Measurements from ENCODE around the gene HOXA2. TPM values are rescaled to one million over a fixed set of nuclear protein-coding genes. Genes with fewer than 3 reads are reported as not detected.

HOXA2 gene
- total RNA-seq, 1 experiment from 2014 or later: not detected

DNA sequence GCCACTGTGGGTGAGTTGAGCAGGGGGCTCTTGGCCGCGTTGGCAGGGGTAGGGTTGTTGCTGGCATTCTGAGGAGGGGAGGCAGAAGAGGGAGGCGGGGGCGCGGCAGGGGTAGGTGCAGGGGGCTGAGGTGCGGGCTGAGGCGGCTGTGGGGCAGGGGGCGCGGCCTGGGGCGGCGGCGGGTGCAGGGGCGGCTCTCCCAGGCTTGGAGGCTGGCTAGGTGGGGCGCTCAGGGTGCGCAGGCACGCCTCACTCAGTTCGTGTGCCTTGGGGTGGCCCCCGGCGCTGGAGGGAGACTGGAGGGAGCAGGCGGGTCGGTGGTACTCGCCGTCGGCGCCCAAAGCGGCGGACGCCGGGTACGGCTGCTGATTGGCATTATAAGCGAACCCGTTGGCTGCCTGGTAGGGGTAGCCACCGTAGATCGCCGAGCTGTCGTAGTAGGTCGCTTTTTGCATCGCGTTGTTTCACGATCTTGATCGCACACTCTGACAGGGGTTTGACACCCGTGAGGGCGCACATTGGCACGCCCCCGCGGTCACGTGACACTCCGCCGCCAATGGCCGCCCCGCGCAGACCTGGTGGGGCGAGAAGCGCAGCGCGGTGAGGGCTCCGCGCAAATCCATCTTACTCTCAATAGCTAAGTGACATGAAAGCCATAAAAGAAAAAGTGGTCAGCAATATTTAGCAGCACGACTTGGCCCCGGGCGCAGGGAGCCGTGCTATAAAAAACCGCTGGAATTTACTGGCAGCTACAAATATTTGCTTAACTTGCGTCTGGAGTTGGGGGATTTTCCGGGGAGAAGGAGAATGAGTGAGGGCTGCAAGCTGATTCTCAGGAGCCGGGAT is 7.9 kb upstream of the HOXA2 start:
- intact Hi-C loops (cut with micrococcal nuclease; ENCODE audit: unreplicated experiment): no loop called here
- TF ChIP-seq EZH2 (IDR thresholded peaks at IDR 0.05; ENCODE audit: borderline replicate concordance, low read depth, low read length, poor library complexity, severe bottlenecking): no peak
- TF ChIP-seq, protein P1, sequence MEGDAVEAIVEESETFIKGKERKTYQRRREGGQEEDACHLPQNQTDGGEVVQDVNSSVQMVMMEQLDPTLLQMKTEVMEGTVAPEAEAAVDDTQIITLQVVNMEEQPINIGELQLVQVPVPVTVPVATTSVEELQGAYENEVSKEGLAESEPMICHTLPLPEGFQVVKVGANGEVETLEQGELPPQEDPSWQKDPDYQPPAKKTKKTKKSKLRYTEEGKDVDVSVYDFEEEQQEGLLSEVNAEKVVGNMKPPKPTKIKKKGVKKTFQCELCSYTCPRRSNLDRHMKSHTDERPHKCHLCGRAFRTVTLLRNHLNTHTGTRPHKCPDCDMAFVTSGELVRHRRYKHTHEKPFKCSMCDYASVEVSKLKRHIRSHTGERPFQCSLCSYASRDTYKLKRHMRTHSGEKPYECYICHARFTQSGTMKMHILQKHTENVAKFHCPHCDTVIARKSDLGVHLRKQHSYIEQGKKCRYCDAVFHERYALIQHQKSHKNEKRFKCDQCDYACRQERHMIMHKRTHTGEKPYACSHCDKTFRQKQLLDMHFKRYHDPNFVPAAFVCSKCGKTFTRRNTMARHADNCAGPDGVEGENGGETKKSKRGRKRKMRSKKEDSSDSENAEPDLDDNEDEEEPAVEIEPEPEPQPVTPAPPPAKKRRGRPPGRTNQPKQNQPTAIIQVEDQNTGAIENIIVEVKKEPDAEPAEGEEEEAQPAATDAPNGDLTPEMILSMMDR (conservative IDR thresholded peaks at IDR 0.05; ENCODE audit: low read depth, low read length): no peak
- POLR2A ChIA-PET (ENCODE audit: low non-redundant PET): no interaction called here
- no peaks in the 10 kb centered on the region for H3K9me3 ChIP-seq (ENCODE audit: low read depth, low read length, poor library complexity, severe bottlenecking)
- no TSS peak for BruUV-seq (replicated peaks)
- H3K4me1 ChIP-seq (ENCODE audit: insufficient read depth, low read length, poor library complexity, severe bottlenecking): no peaks in the 10 kb centered on the region
- H3K27ac ChIP-seq (ENCODE audit: low read depth, low read length, poor library complexity, severe bottlenecking): no peak overlapping the region
- no peaks in the 10 kb centered on the region for H3K36me3 ChIP-seq (ENCODE audit: insufficient read depth, low read length, poor library complexity, severe bottlenecking)
- peaks cover 97% of the 10 kb centered on the region for H3K27me3 ChIP-seq (replicated peaks; ENCODE audit: insufficient read depth, low read depth, low read length, poor library complexity)
- CTCF ChIA-PET: no interaction called here
- H3K4me3 ChIP-seq (ENCODE audit: low read depth, low read length, poor library complexity, severe bottlenecking): no peak overlapping the region
- DNase-seq (ENCODE audit: low spot score): no peak

DNA sequence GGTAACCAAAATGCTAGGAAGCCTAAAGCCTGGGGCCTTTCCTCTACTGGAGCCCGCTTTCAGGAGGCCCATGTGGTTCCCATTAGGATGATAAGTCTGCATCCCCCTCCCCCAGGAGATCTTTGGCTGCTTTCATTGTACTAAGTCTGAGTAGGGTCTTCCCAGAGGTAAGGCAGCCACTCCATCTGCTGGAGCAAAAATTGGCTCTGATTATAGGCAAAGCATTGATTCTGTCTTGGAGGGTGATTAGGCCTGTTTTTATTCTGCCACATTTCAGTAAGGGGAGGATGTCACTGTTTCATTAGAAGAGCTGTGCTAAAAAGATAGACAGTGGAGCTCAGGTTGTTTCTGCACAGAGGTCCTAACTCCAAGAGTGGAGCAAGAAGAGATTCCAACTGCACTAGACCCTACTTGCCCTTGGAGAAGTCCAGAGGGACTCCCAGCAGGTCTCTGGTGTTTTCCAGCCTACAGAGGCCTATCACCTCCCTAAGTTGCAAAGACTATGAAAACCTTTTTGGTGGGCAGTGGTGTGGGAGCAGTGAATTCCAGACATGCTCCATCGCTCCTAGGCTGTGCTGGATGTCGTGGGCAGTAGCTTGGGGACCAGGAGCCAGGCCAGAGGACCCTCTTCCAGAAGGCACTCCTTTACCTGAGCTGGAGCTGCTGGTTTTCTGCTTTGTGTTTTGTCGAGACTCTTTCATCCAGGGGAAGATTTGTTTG is 7.1 kb upstream of the HOXA2 start:
- Histone ChIP-seq H3K4me3 (ENCODE audit: low read depth, low read length, poor library complexity, severe bottlenecking) (no peak overlapping the region), H3K9me3 (ENCODE audit: low read depth, low read length, poor library complexity, severe bottlenecking) (no peaks in the 10 kb centered on the region), H3K4me1 (ENCODE audit: insufficient read depth, low read length, poor library complexity, severe bottlenecking) (no peaks in the 10 kb centered on the region), H3K27me3 (replicated peaks; ENCODE audit: insufficient read depth, low read depth, low read length, poor library complexity) (peaks cover 97% of the 10 kb centered on the region), H3K36me3 (ENCODE audit: insufficient read depth, low read length, poor library complexity, severe bottlenecking) (no peaks in the 10 kb centered on the region), H3K27ac (ENCODE audit: low read depth, low read length, poor library complexity, severe bottlenecking) (no peak overlapping the region)
- no peak for DNase-seq (ENCODE audit: low spot score)
- CTCF ChIA-PET: no interaction called here
- POLR2A ChIA-PET (ENCODE audit: low non-redundant PET): no interaction called here
- intact Hi-C loops (cut with micrococcal nuclease; ENCODE audit: unreplicated experiment): no loop called here
- BruUV-seq (replicated peaks): no TSS peak
- no peak for TF ChIP-seq EZH2 (IDR thresholded peaks at IDR 0.05; ENCODE audit: borderline replicate concordance, low read depth, low read length, poor library complexity, severe bottlenecking)
- TF ChIP-seq, protein P1 (conservative IDR thresholded peaks at IDR 0.05; ENCODE audit: low read depth, low read length): no peak

DNA sequence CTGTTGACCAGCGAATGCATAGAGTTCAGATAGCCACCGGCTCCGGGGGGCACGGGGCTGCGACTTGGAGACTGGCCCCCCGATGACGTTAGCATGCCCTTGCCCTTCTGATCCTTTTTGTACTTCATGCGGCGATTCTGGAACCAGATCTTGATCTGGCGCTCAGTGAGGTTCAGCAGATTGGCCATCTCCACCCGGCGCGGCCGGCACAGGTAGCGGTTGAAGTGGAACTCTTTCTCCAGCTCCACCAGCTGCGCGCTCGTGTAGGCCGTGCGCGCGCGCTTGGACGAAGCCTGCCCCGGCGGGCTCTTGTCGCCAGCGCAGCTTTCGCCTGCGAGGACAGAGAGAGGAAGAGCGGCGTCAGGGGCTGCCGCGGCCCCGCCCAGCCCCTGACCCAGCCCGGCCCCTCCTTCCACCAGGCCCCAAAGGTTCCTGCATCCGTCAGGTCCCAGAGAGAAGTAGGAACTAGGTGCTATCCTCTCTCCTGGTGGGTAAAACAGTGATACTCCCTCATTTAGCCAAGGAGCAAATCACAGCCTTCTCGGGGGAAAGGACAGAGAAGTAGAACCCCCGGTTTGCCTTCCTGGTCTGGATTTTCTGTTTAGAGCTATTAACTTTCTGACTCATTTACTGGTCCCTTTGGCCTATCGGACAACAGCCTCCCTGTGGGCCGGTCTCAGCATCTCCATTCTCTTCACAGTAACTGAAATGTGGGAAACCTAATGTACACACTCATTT is 6.1 kb upstream of the HOXA2 start:
- Histone ChIP-seq H3K27ac (ENCODE audit: low read depth, low read length, poor library complexity, severe bottlenecking) (no peak overlapping the region), H3K36me3 (ENCODE audit: insufficient read depth, low read length, poor library complexity, severe bottlenecking) (no peaks in the 10 kb centered on the region), H3K4me3 (ENCODE audit: low read depth, low read length, poor library complexity, severe bottlenecking) (no peak overlapping the region), H3K9me3 (ENCODE audit: low read depth, low read length, poor library complexity, severe bottlenecking) (no peaks in the 10 kb centered on the region), H3K4me1 (ENCODE audit: insufficient read depth, low read length, poor library complexity, severe bottlenecking) (no peaks in the 10 kb centered on the region), H3K27me3 (replicated peaks; ENCODE audit: insufficient read depth, low read depth, low read length, poor library complexity) (peaks cover 100% of the 10 kb centered on the region)
- BruUV-seq (replicated peaks): no TSS peak
- TF ChIP-seq EZH2 (IDR thresholded peaks at IDR 0.05; ENCODE audit: borderline replicate concordance, low read depth, low read length, poor library complexity, severe bottlenecking): peak; percentile 35
- TF ChIP-seq, protein P1 (conservative IDR thresholded peaks at IDR 0.05; ENCODE audit: low read depth, low read length): no peak
- no peak for DNase-seq (ENCODE audit: low spot score)
- POLR2A ChIA-PET (ENCODE audit: low non-redundant PET): no interaction called here
- intact Hi-C loops (cut with micrococcal nuclease; ENCODE audit: unreplicated experiment): no loop called here
- CTCF ChIA-PET: no interaction called here
